A673 (cell line): ENCODE measurements around the gene RHEB. TPM values are rescaled to one million over a fixed set of nuclear protein-coding genes. Genes with fewer than 3 reads are reported as not detected.

ENCODE experiments used
- BruUV-seq: library from RNA; stranded (reverse); fragments of 400-500 nt; replicated peaks from 2 replicates; lab custom pipeline; 2021; lab: Mats Ljungman, UMichigan
- CTCF ChIA-PET: fragments of 300-600 bp; sonication (Branson Sonifier 250); formaldehyde crosslinking; loops from one replicate; lab custom pipeline; 2022; ENCODE audit warnings: antibody characterized with exemption; lab: Charles Lee
- POLR2A ChIA-PET: fragments of 300-600 bp; sonication (Branson Sonifier 250); formaldehyde crosslinking; loops from one replicate; lab custom pipeline; 2022; ENCODE audit warnings: antibody characterized with exemption; ENCODE audit not compliant: low non-redundant PET; lab: Charles Lee
- DNase-seq: peaks from one replicate; pipeline ENCODE4 v3.0.0-alpha.2; 2015; ENCODE audit warnings: low spot score
- H3K27ac ChIP-seq: fragments of 200-600 bp; sonication (generic); 2 replicates; pipeline ENCODE4 v1.5.1; 2016; ENCODE audit warnings: mixed run types, low read depth, mild to moderate bottlenecking, mixed read lengths, antibody characterized with exemption, low read length; ENCODE audit not compliant: poor library complexity, severe bottlenecking
- H3K27me3 ChIP-seq: fragments of 200-600 bp; sonication (generic); replicated peaks from 2 replicates; pipeline ENCODE4 v1.6.1; 2017; ENCODE audit warnings: mixed run types, low read depth, mild to moderate bottlenecking, mixed read lengths, antibody characterized with exemption, low read length; ENCODE audit not compliant: insufficient read depth, poor library complexity
- H3K36me3 ChIP-seq: fragments of 200-600 bp; sonication (generic); 2 replicates; pipeline ENCODE4 v1.6.1; 2016; ENCODE audit warnings: mixed run types, mild to moderate bottlenecking, mixed read lengths, antibody characterized with exemption, low read length; ENCODE audit not compliant: insufficient read depth, poor library complexity, severe bottlenecking
- H3K4me1 ChIP-seq: fragments of 200-600 bp; sonication (generic); 2 replicates; pipeline ENCODE4 v1.6.1; 2017; ENCODE audit warnings: mixed run types, mild to moderate bottlenecking, mixed read lengths, antibody characterized with exemption, low read length; ENCODE audit not compliant: insufficient read depth, poor library complexity, severe bottlenecking
- H3K4me3 ChIP-seq: fragments of 200-600 bp; sonication (generic); 2 replicates; pipeline ENCODE4 v1.5.1; 2016; ENCODE audit warnings: low read depth, mixed run types, mild to moderate bottlenecking, mixed read lengths, low read length; ENCODE audit not compliant: poor library complexity, severe bottlenecking
- H3K9me3 ChIP-seq: fragments of 200-600 bp; sonication (generic); 2 replicates; pipeline ENCODE4 v1.6.1; 2016; ENCODE audit warnings: mixed run types, low read depth, mild to moderate bottlenecking, mixed read lengths, antibody characterized with exemption, low read length; ENCODE audit not compliant: poor library complexity, severe bottlenecking
- EZH2 ChIP-seq: fragments of 200-600 bp; sonication (generic); IDR thresholded peaks from 2 replicates; pipeline ENCODE4 v1.6.1; 2017; ENCODE audit warnings: borderline replicate concordance, low read depth, mild to moderate bottlenecking, mixed read lengths, antibody characterized with exemption, low read length; ENCODE audit not compliant: poor library complexity, severe bottlenecking
- intact Hi-C: fragments of 100-400 bp; cut with micrococcal nuclease; formaldehyde crosslinking; loops from one replicate; pipeline ENCODE4 v1.10.0; 2022; ENCODE audit not compliant: unreplicated experiment
- total RNA-seq: library from RNA; stranded (reverse); gene quantifications from 2 replicates; pipeline ENCODE4 v1.2.3, GENCODE V29; 2021
- TF ChIP-seq, protein P1 (sequence below): fragments of 300-800, 200-600 bp; sonication (generic); conservative IDR thresholded peaks from 2 replicates; pipeline ENCODE4 v1.5.1; 2017; ENCODE audit warnings: low read depth, mild to moderate bottlenecking, antibody characterized with exemption, low read length, moderate library complexity, mixed read lengths

RHEB gene
- total RNA-seq, 1 experiment from 2014 or later = 136 TPM

DNA sequence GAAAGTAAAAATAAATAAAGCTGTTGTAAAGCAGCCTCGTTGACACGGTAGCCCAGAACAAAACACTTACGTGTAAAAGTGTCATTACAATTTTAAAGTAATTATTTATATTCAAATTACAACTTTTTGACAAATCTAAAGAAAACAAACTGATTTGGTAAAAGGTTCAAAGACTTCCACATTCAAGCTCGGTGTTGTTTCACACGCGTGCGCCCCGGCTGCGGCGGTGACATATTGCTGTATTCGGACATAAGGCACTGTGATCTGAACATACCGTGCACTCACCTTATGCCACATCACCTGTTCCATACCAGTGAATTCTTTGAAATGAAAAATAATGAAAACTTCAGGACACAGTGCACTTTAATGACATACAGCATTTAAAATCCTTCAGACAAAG lies 36.9 kb upstream of the RHEB start:
- POLR2A ChIA-PET = no interaction called here
- CTCF ChIA-PET = no interaction called here
- intact Hi-C loops = no loop called here

DNA sequence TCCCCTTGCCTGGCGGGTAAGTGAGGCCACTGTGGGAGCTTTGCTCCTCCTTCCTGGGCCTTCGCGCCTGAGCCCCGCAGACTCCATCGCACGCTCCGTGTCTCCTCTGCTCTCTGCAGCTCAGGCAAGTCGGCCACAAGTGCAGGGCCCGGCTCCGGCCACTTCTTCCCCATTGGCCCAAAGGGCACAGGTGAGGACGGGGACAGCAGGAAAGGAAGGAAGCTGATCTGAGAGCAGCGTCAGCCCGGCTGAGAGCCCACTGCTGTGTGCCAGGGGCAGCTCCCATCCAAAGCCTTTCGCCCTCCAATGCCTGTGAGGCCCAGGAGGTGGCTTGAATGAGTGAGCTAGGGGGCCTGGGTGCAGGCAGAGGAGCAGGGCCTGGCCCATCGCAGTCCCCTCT lies 33.7 kb upstream of the RHEB start:
- no peak for DNase-seq
- peaks cover 8% of the 10 kb centered on the region for H3K4me1 ChIP-seq
- TF ChIP-seq EZH2 = no peak
- TF ChIP-seq, protein P1, sequence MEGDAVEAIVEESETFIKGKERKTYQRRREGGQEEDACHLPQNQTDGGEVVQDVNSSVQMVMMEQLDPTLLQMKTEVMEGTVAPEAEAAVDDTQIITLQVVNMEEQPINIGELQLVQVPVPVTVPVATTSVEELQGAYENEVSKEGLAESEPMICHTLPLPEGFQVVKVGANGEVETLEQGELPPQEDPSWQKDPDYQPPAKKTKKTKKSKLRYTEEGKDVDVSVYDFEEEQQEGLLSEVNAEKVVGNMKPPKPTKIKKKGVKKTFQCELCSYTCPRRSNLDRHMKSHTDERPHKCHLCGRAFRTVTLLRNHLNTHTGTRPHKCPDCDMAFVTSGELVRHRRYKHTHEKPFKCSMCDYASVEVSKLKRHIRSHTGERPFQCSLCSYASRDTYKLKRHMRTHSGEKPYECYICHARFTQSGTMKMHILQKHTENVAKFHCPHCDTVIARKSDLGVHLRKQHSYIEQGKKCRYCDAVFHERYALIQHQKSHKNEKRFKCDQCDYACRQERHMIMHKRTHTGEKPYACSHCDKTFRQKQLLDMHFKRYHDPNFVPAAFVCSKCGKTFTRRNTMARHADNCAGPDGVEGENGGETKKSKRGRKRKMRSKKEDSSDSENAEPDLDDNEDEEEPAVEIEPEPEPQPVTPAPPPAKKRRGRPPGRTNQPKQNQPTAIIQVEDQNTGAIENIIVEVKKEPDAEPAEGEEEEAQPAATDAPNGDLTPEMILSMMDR = no peak
- POLR2A ChIA-PET = no interaction called here
- H3K27ac ChIP-seq = no peak overlapping the region
- H3K27me3 ChIP-seq = no peaks in the 10 kb centered on the region
- H3K9me3 ChIP-seq = no peaks in the 10 kb centered on the region
- intact Hi-C loops = no loop called here
- H3K4me3 ChIP-seq = no peak overlapping the region
- H3K36me3 ChIP-seq = no peaks in the 10 kb centered on the region
- CTCF ChIA-PET = no interaction called here
- BruUV-seq = no TSS peak

More for the DNA sequence above, 36.9 kb upstream of the RHEB start:
- Histone ChIP-seq H3K27ac (no peak overlapping the region), H3K36me3 (no peaks in the 10 kb centered on the region), H3K4me1 (no peaks in the 10 kb centered on the region), H3K9me3 (no peaks in the 10 kb centered on the region), H3K27me3 (no peaks in the 10 kb centered on the region), H3K4me3 (no peak overlapping the region)
- BruUV-seq = no TSS peak
- TF ChIP-seq, protein P1 = no peak
- TF ChIP-seq EZH2 = no peak
- no peak for DNase-seq

DNA sequence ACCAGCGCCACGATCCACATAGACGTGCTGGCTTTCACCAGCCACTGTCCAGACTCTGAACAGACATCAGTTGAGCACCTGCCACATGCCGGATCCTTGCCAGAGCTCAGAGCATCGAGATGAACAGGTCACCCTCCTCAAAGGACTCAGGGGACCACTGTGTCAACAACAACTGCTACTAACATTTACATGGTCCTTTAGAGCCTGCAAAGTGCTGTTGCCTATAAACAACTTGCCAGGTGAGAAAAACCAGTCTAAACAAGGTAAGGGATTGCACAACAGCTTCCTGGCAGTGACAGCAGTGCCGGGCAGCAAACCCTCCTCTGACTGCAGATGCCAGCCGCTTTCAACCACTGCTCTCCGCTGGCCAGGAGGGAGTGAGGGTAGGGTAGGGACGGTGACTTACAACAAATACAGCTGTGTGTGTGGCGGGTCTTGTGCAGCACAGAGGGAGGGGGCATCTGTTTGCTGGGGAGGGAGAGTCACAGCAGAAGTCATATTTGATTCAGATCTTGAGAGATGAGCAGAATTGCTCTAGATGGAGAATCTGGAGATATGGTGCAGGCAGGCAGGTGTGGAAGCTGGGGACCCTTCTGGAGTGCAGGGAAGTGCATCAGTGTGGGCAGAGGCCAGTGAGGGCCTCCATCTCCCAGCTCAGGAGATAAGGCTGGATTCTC lies 32.8 kb upstream of the RHEB start:
- H3K27ac ChIP-seq = no peak overlapping the region
- no peaks in the 10 kb centered on the region for H3K27me3 ChIP-seq
- ChIA-PET CTCF (no interaction called here), POLR2A (no interaction called here)
- no peak for DNase-seq
- no peaks in the 10 kb centered on the region for H3K9me3 ChIP-seq
- intact Hi-C loops = no loop called here
- no peaks in the 10 kb centered on the region for H3K36me3 ChIP-seq
- H3K4me1 ChIP-seq = peaks cover 8% of the 10 kb centered on the region
- BruUV-seq = no TSS peak
- no peak overlapping the region for H3K4me3 ChIP-seq
- TF ChIP-seq, protein P1 = no peak
- no peak for TF ChIP-seq EZH2
